Keratinocyte (primary cell): ENCODE data around the gene SYNM. TPM values are rescaled to one million over a fixed set of nuclear protein-coding genes. Genes with fewer than 3 reads are reported as not detected.

ENCODE experiments used
- DNase-seq: peaks from one replicate; pipeline ENCODE4 v3.0.0-alpha.2; 2011; ENCODE audit warnings: low read depth, missing footprints, low spot score
- FAIRE-seq: peaks from 2 replicates; lab custom pipeline; 2011; peaks lifted over from hg19 to GRCh38; lab: Jason Lieb, UNC
- H2AFZ ChIP-seq: 2 replicates; pipeline ENCODE4 v1.6.0; 2012; ENCODE audit warnings: low read length, control low read depth, inconsistent platforms; ENCODE audit not compliant: control insufficient read depth
- H3K27ac ChIP-seq: 2 replicates; pipeline ENCODE4 v1.5.1; 2011; ENCODE audit warnings: low read length; ENCODE audit not compliant: control insufficient read depth, insufficient read depth
- H3K27me3 ChIP-seq: 3 replicates; pipeline ENCODE4 v1.6.0; 2011; ENCODE audit warnings: low read length; ENCODE audit not compliant: control insufficient read depth, insufficient read depth; ENCODE audit errors: extremely low read depth
- H3K36me3 ChIP-seq, 2 experiments: 2 replicates in 1 of 2; 3 replicates in 1 of 2; pipeline ENCODE4 v1.5.1; 2011; ENCODE audit warnings: low read length in 2 of 2, mild to moderate bottlenecking in 1 of 2; ENCODE audit not compliant: control insufficient read depth in 2 of 2, insufficient read depth in 2 of 2; ENCODE audit errors: extremely low read depth in 1 of 2
- H3K4me1 ChIP-seq: 3 replicates; pipeline ENCODE4 v1.5.1; 2011; ENCODE audit warnings: low read length; ENCODE audit not compliant: control insufficient read depth, insufficient read depth; ENCODE audit errors: extremely low read depth
- H3K4me2 ChIP-seq: 3 replicates; pipeline ENCODE4 v1.6.0; 2011; ENCODE audit warnings: low read depth, low read length; ENCODE audit not compliant: control insufficient read depth, insufficient read depth; ENCODE audit errors: extremely low read depth
- H3K4me3 ChIP-seq, 3 experiments: fragments of 200-600 bp in 1 of 3; sonication (generic) in 1 of 3; 2 replicates in 2 of 3; 3 replicates in 1 of 3; pipeline ENCODE4 v1.5.1; 2011 to 2016; ENCODE audit warnings: low read length in 3 of 3, mild to moderate bottlenecking in 3 of 3, control low read depth in 2 of 3, inconsistent platforms in 1 of 3, low read depth in 1 of 3, mixed read lengths in 1 of 3, mixed run types in 1 of 3, moderate library complexity in 1 of 3; ENCODE audit not compliant: control insufficient read depth in 2 of 3, insufficient read depth in 2 of 3; ENCODE audit errors: extremely low read depth in 1 of 3
- H3K79me2 ChIP-seq: 2 replicates; pipeline ENCODE4 v1.6.0; 2012; ENCODE audit warnings: low read length; ENCODE audit not compliant: control insufficient read depth, insufficient read depth
- H3K9ac ChIP-seq: 3 replicates; pipeline ENCODE4 v1.6.0; 2011; ENCODE audit warnings: low read length; ENCODE audit not compliant: control insufficient read depth, insufficient read depth; ENCODE audit errors: extremely low read depth
- H3K9me1 ChIP-seq: 3 replicates; pipeline ENCODE4 v1.6.0; 2011; ENCODE audit warnings: low read length; ENCODE audit not compliant: control insufficient read depth, insufficient read depth; ENCODE audit errors: extremely low read depth
- H3K9me3 ChIP-seq: 2 replicates; pipeline ENCODE4 v1.5.1; 2012; ENCODE audit warnings: low read depth, low read length; ENCODE audit not compliant: control insufficient read depth
- H4K20me1 ChIP-seq: 3 replicates; pipeline ENCODE4 v1.6.0; 2011; ENCODE audit warnings: low read length; ENCODE audit not compliant: control insufficient read depth, insufficient read depth; ENCODE audit errors: extremely low read depth
- EZH2 ChIP-seq: IDR thresholded peaks from one replicate; pipeline ENCODE4 v1.6.1; 2012; ENCODE audit warnings: inconsistent platforms, mild to moderate bottlenecking, low read length, moderate library complexity
- dilution Hi-C: fragments of 300-500 bp; cut with MboI; formaldehyde crosslinking; loops from one replicate; pipeline ENCODE4 v1.7.0; 2020; ENCODE audit warnings: low sequenced_read_pairs; ENCODE audit not compliant: extremely low pct_ligation_motif_present
- polyA plus RNA-seq, 5 experiments: library from polyadenylated mRNA; depleted of rRNA in 3 of 5; stranded (reverse) in 3 of 5; stranded (forward) in 1 of 5; unstranded in 1 of 5; fragments of >200 nt; gene quantifications; 1 replicate in 1 of 5; 2 replicates in 3 of 5; 3 replicates in 1 of 5; pipeline versions ENCODE4 v1.2.1 to v1.2.3, GENCODE V29; 2011 to 2012; ENCODE audit warnings: missing spikeins in 2 of 5, low read depth in 1 of 5, low replicate concordance in 1 of 5
- TF ChIP-seq, protein P1 (sequence below), 3 experiments: IDR thresholded peaks in 1 of 3; conservative IDR thresholded peaks in 1 of 3; optimal IDR thresholded peaks in 1 of 3; 2 replicates in 2 of 3; 3 replicates in 1 of 3; pipeline versions ENCODE3 to v1.5.1; 2011; ENCODE audit warnings: low read length in 3 of 3, mild to moderate bottlenecking in 3 of 3, moderate library complexity in 2 of 3, control low read depth in 1 of 3, inconsistent platforms in 1 of 3; ENCODE audit not compliant: insufficient read depth in 2 of 3; ENCODE audit errors: extremely low read depth in 1 of 3

SYNM gene
- polyA plus RNA-seq, 1 donor (not counting 4 experiments of a cell fraction or from before 2014, with no cell fraction given): 0.09 TPM

DNA sequence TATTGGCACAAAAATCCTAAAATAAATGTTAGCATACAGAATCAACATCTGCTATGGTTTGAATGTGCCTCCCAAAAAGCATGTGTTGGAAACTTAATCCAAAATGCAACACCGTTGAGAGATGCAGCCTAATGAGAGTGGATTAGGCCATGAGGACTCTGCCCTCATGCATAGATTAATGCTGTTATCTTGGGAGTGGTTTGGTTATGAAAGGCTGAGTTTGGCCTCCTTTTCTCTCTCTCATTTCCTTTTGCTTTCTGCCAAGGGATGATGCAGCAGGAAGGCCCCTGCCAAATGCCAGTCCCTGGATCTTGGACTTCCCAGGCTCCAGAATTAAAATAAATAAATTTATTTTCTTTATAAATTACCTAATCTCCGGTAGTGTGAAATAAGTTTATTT, 49.4 kb downstream of the SYNM start:
- no peaks in the 10 kb centered on the region for H3K79me2 ChIP-seq
- dilution Hi-C loops: no loop called here
- DNase-seq: no peak
- H3K36me3 ChIP-seq: peaks cover 3 to 10% of the 10 kb centered on the region in 2 experiments
- H3K9me1 ChIP-seq: no peaks in the 10 kb centered on the region
- no peaks in the 10 kb centered on the region for H3K9me3 ChIP-seq
- TF ChIP-seq, protein P1, sequence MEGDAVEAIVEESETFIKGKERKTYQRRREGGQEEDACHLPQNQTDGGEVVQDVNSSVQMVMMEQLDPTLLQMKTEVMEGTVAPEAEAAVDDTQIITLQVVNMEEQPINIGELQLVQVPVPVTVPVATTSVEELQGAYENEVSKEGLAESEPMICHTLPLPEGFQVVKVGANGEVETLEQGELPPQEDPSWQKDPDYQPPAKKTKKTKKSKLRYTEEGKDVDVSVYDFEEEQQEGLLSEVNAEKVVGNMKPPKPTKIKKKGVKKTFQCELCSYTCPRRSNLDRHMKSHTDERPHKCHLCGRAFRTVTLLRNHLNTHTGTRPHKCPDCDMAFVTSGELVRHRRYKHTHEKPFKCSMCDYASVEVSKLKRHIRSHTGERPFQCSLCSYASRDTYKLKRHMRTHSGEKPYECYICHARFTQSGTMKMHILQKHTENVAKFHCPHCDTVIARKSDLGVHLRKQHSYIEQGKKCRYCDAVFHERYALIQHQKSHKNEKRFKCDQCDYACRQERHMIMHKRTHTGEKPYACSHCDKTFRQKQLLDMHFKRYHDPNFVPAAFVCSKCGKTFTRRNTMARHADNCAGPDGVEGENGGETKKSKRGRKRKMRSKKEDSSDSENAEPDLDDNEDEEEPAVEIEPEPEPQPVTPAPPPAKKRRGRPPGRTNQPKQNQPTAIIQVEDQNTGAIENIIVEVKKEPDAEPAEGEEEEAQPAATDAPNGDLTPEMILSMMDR (optimal IDR thresholded peaks at IDR 0.05 in 1 of 3, IDR thresholded peaks at IDR 0.05 in 1 of 3, conservative IDR thresholded peaks at IDR 0.05 in 1 of 3; ENCODE audit: extremely low read depth in 1 of 3, insufficient read depth in 2 of 3, low read length in 3 of 3): no peak
- TF ChIP-seq EZH2: no peak
- H3K4me3 ChIP-seq: no peak overlapping the region
- no peak overlapping the region for H3K27ac ChIP-seq
- no peak overlapping the region for H2AFZ ChIP-seq
- H3K27me3 ChIP-seq: no peaks in the 10 kb centered on the region
- no peak overlapping the region for H3K4me2 ChIP-seq
- no peaks in the 10 kb centered on the region for H4K20me1 ChIP-seq
- no peak overlapping the region for H3K9ac ChIP-seq
- H3K4me1 ChIP-seq: no peaks in the 10 kb centered on the region
- no peak for FAIRE-seq

DNA sequence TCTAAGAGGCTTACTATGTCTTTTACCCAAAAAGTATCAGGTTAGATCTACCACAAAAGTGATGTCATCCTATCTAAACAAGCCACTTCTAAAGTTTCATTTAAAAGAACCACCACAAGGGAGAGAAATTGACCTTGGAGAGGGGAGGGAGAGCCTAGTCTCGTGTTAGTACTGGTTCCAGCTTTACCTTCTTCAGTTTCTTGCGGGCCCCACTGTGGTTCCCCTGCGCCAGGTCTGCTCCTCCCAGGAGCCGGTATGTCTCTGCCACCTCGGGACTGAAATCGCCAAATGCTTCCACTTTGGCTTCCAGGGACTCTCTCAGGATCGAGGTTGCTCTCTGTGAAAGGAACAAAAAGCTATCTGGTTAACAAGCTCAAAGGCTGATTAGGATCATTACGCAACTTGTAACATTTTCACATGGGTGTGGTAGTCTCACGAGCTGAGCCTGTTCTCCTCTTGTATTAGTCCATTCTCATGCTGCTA, 51.1 kb downstream of the SYNM start:
- DNase-seq: peak; percentile 2
- H3K4me2 ChIP-seq: no peak overlapping the region
- H3K27ac ChIP-seq: no peak overlapping the region
- H3K9ac ChIP-seq: no peak overlapping the region
- H4K20me1 ChIP-seq: no peaks in the 10 kb centered on the region
- no peaks in the 10 kb centered on the region for H3K4me1 ChIP-seq
- no peak overlapping the region for H2AFZ ChIP-seq
- no peak overlapping the region for H3K4me3 ChIP-seq
- H3K36me3 ChIP-seq: peaks cover 0 to 10% of the 10 kb centered on the region in 2 experiments
- dilution Hi-C loops: no loop called here
- no peak for FAIRE-seq
- no peaks in the 10 kb centered on the region for H3K9me1 ChIP-seq
- H3K9me3 ChIP-seq: no peaks in the 10 kb centered on the region
- TF ChIP-seq, protein P1 (optimal IDR thresholded peaks at IDR 0.05 in 1 of 3, IDR thresholded peaks at IDR 0.05 in 1 of 3, conservative IDR thresholded peaks at IDR 0.05 in 1 of 3; ENCODE audit: extremely low read depth in 1 of 3, insufficient read depth in 2 of 3, low read length in 3 of 3): no peak
- no peak for TF ChIP-seq EZH2
- H3K79me2 ChIP-seq: no peaks in the 10 kb centered on the region
- no peaks in the 10 kb centered on the region for H3K27me3 ChIP-seq
